Stimulated activated CD4-positive, alpha-beta T cell treated with anti-CD3 and anti-CD28 coated beads, Interleukin-4, amount 100 ng/mL, for 48 hours (primary cell): Measurements from ENCODE around the gene ELOB.
"Not testable (repeated sequence)": the region's sequence is repeated elsewhere in the genome, so short reads cannot be mapped to it uniquely, and the experiment has no call there.

Source experiments
- DNase-seq, 2 donors: peaks; one replicate each; pipeline ENCODE4 v3.0.0-alpha.2; 2020; ENCODE audit warnings: low read depth in 2 of 2

The ELOB gene

DNA sequence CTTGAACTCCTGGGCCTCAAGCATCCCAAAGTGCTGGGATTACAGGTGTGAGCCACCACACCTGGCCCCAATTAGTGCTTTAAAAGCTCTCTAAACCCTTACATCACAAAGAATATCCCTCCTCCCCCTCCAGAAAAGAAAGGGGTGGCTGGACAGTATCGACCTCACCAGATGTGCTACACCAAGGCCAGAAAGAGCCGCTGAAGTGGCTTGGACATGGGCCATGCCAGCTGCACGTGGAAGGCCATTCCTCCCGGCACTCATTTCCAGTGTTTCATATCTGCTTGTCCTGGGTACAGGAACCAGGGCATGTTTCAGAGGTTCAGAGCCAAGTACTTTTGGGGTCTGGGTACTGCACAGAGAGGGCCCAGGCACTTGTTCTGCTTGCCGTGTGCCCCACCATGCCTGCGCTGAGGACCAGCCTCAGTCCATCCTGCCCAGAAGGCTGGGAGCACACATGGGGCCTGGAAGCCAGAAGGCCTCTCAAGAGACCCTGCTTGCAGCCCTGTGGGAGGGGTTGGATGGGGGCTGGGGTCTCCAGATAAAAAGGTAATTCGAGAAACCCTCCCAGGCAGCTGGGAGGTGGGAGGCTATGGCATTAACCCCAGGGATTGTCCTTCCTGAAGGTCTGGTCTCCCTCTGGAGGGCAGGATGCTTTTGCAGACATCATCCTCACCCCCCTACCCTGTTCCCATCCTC, 28.2 kb downstream of the ELOB start:
- DNase-seq, result no peak

DNA sequence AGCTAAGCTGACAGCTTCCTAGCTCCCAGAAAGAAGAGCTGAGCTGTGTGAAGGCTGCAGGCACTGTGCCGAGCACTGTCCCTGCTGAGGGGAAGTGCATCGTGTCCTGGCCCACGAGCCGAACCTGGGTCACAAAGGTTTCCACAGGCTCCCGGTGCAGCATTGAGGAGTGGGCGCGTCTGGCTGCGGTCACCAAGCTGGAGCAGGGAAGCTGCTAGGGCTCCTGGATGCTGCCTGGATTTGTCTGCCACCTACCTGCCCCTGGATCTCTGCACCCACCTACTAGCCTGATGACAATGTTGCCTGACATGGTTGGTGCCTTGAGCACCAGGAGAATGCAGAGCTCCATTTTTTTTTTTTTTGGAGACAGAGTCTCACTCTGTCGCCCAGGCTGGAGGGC, 31.1 kb downstream of the ELOB start:
- DNase-seq, result no peak

DNA sequence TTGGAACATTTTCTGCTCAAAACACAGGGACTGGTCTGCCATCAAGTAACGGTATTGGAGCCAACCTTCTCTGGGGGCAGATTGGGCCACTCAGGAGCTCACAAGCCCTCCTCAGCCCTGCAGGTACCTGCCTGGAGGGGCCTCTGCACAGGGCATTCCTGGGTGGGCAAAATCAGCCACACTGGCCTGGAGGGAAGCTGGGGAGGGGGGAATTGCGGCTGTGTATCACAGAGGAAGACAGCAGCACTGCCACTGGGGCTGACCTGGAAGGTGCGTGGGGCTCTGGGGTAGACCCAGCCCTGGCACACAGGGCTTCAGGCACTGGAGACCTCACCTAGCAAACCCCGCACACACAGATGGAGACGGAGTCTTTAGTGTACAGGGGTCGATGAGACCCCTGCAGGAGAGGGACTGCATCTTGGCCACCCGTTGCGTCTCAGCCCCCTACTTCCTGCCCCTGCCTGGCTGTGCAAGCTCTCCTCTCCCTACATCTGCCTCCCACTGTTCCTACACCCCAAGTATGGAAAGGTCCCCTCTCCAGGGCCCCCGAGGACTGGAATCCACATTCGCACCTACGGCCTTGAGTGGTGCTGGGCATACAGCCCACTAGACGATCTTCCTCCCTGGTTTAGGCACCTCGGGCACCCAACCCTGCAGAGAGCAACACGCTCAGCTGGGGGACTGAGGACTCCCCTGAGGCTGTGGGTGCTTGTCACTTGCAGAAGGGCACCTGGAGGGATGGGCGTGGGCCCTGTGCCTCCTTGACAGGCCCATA, 31.8 kb downstream of the ELOB start:
- no peak for DNase-seq

DNA sequence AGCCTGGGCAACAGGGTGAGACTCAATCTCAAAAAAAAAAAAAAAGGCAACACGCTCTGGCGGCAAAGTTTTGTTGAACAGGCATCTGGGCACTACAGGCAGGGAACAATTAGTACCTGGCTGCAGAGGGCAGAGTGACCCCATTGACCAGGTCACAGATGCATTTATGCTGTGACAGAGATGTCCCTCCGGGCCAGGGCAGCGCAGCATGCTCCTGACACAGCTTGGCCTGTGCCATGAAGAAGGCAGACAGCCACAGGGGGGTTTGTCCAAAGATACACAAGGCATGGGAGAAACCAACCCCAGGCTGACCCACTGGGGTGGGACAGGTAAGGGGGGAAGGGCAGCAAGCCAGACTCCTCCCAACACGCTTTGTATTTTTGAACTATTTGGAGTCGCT, 32.4 kb downstream of the ELOB start:
- DNase-seq, result no peak

DNA sequence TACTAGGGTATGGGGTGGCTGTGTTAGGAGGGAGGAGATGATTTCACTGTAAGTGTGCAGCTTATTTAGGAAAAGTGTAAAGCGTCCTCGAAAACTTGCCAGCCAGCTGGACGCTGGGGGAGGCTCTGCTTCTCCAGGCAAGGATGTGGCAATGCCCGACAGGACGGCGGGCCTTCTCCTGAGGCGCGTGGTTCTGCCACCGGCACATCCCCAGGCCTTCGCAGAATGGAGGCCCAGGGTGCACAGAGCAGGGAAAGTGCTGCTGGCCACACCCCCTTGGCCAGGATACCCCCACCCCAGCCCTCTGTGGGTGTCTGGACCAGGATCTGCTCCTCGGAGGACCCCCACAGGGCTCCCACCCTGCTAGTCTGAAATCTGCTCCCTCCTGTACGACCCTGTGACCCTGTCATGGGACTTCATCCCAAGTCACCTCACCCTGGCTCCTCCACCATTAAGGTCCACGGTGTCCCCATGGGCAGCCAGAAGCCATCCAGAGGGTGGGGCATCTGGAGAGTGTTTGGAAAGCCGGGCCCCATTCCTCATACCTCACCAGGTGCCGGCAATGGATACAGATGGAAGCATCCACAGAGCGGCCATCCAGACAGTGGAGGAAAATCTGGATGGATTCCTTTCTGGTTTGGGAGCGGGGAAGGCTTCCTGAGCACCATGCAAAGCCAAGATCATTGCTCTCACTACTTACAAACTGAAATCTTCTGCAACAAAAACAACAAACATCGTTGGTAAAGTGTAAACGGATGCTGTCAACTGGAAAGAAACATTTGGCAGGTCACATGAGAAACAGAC, 33.9 kb downstream of the ELOB start:
- DNase-seq, result no peak

DNA sequence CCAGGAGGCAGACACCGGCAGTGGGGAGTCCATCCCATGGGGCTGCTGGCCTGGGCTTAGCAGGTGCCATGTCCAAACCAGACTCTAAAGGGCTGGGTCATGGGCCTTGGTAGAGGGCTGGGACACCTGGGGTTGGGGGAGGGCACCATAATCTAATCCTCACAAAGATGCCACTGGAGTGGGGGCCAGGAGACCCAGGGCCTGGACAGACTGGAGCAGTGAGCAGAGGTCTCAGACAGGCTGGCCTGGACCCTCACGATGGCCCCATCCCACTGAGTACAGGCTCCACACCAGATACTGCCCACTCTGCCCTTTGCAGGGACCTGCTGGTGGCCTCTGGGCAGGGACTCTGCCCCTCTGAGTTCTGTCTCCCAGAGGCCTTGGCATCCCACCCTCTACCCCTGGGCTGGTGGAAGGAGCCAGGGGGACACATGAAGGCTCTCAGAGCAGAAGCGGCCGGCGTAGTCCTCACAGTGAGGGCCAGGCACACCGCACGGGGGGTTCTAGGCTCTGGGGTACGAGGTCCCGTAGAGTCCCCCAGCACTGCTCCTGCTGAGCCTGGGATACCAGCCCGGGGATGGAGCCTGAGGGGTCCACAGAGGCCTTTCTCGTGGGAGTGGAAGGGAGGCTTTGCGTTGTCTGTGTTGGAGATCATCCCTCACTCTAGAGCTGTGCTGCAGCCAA, 34.6 kb downstream of the ELOB start:
- DNase-seq, result no peak

DNA sequence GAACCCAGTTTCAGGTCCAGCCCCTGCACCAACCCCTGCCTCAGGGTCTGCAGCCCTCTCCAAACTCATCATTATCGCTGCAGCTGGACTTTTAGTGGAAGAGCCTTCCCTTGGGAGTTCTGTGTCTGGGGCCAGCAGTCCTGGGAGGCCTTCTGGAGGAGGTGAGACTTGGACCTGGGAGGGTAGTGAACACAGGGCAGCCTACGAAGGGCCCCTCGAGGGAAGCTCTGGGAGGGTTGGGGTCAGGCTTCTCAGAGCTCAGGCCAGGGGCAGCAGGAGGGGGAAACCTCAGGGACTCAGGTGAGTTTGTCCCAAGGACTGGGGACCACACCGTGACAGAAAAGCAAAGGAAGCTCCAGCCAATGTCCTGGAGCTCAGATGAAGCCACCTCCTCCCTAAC, 35.9 kb downstream of the ELOB start:
- DNase-seq, result no peak

DNA sequence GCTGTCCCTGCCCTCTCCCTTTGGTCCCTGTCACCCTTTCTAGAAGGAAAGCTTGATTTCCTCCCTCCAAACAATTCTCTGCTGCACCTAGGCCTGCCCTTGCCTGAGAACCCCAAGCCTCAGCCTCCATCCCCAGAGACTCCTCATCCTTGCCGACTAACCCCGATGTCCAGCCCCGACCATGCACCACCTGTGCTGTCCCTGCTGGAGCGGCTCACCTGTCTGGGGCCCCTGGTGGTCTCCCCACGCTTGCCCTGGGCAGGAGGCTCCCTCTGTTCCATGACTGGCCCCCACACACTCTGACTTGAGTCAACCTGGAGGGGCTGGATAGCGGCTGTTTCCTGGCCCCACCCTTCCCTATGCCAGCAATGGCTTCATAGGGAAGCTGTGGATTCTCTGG, 36.6 kb downstream of the ELOB start:
- no peak for DNase-seq

DNA sequence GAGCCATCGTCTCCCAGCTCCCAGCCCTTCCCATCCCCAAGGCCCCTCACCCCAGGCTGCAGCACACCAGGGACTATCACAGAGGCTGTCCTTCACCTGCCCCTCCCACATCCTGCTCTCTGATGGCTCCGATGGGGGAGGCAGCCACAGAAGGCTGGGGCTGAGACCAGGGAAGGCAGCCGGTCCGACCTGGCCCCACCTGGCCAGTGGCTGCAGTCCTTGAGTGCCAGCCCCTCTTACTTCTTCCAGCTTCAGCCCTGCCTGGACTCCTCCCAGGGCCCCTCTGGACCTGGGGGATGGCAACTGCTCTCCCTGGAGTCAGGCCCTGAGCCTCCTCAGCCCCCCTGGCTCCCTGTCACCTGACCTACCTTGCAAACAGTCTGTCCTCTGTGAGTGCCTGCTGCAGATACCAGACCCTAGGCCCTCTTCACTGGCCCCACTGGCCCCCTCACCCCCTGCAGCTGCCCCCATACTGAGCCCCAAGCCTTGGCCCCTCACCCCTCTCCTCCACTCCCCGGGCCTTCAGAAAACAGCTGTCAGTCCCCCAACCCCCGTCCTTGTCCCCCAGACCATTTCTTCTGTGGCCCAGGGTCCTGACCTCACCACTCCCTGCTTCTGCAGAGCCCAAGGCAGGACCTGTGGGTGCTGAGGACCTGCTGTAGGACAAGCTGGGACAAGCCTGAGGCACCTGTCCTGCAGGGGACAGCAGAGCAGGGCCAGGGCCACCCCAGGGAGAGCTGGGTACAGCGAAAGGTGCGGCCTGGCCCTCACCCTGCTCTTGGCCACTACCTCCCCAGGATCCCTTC, 37.3 kb downstream of the ELOB start:
- DNase-seq, result no peak

DNA sequence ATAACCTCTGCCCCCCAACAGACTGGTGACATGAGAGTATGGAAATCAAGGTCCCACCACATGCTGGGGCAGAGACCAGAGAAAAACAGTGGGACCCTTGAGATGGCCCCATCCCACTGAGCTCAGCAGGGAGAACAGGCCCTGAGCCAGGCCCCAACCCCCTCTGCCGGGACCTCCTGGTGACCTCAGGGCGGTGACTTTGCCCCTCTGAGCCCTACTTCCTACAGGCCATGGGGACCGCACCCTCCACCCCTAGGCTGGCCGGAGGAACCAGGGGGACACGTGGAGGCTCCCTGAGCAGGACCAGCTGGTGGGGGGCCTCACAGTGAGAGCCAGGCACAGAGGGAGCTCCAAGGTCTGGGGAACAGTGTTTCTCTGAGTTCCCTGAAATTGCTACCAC, 38.5 kb downstream of the ELOB start:
- no peak for DNase-seq

DNA sequence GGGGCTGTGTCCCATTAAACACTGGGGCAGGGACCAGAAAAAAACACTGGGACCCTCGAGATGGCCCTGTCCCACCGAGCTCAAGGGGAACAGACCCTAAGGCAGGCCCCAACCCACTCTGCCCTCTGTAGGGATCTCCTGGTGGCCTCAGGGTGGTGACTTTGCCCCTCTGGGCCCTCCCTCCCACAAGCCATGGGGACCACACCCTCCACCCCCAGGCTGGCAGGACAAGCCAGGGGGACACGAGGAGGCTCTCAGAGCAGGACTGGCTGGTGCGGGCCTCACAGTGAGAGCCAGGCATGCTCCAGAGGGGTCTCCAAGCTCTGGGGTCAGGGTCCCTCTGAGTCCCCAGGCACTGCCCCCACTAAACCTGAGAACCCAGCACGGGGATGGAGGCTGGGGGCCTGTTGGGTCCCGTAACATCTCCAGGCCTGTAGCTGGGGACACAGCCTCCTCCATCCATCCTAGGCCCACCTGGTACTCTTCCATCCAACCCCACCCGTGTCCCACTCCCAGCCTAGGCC, 39.1 kb downstream of the ELOB start:
- no peak for DNase-seq

DNA sequence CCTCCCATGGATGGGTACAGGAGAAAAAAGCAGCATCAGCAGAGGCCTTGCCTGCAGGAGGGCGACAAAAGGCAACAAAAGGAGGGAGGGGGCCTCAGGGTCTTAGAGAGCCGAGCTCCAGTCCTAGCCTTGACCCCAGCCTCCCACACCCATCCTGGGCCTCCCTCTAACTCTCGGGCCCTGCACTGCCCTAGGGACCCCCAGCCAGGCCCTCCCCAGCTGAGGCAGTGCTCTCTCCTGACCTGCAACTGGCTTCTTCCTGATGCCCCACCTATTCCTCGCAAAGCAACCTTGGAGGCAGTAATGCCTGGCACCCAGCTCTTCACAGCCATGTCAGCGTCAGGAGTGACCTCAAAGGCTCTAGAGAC, 39.9 kb downstream of the ELOB start:
- no peak for DNase-seq

DNA sequence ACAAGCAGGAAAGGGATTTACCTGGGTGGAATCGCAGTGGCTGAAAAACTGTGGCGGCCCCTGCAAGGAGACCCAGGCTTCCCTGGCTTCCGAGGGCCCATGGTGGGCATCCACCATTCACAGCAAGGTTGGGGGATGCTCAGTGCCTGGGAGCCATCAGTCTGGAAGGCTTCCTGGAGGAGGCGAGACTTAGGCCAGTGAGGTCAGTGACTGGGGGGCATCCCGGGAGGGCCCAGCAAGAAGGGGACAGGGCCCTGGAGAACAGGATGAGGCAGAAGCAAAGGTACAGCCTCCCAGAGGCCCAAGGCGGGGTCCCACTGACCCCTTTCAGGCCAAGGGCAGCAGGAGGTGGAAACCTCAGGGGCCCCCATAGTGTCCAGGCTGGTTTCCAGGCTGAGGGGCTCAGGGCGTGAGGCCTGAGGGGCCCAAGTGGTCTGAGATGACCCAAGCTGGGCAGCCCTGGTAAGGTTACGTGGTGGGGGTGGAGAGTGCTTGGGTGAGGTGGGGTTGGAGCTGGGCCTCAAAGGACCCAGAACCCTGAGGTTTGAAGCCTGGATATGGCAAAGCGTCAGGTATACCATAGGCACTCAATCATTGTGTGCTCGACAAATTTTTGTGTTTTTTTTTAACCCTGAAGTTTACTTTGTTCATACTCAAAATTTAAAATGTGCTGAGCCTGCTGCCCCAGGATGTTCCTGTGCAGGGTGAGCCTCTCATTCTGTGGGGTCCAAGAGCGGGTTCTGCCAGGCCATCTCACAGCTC, 40.4 kb downstream of the ELOB start:
- DNase-seq, result no peak

DNA sequence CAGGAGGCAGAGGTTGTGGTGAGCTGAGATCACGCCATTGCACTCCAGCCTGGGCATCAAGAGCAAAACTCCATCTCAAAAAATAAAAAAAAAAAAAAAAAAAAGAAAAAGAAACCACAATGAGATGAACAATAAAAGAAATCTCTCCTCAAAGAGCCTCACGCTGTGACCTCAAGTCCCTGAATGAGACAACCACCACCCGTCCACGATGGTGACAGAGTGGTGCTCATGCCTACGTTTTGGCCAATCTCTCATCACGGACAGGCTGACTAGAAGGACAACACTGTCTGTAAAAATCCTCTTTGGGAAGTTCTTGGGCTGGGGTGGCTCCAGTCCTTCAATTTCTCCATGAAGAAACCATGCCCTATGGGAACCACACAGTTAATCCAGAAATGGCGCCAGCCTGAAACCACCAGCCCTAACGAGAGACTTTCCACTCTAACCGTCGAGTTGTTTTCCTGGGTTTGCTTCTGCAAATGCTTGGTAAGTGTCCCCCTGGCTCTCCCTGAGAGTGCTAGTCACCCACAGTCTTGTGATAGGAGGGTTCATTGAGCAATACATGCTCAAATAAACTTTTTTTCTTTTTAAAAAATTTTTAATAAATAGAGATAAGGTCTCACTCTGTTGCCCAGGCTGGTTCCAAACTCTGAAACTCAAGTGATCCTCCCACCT, 42.1 kb downstream of the ELOB start:
- DNase-seq, result no peak

DNA sequence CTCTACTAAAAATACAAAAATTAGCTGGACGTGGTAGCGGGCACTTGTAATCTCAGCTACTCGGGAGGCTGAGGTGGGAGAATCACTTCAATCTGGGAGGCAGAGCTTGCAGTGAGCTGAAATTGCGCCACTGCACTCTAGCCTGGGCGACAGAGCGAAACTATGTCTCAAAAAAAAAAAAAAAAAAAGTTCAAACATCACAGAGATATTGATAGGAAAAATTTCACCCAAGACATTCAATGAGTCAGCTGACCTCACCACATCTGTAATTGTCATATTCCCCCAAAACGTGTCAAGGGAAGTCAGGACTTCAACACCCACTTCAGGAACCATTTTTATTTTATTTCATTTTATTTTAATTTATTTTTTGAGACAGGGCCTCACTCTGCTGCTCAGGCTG, 49.0 kb downstream of the ELOB start:
- DNase-seq, result no peak

DNA sequence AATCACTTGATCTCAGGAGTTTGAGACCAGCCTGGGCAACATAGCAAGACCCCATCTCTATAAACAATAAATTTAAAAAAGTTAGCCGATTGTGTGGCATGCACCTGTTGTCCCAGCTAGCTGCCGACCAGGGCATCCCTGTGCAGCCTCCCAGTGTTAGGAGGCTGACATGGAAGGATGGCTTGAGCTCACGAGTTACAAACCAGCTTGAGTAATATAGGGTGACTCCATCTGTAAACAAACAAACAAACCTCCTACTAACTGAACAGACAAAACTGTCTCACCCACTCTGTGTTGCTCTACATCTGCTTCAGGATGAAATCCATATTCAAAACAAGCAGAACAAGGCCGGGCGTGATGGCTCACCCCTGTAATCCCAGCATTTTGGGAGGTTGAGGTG, 50.2 kb downstream of the ELOB start:
- DNase-seq, result no peak

DNA sequence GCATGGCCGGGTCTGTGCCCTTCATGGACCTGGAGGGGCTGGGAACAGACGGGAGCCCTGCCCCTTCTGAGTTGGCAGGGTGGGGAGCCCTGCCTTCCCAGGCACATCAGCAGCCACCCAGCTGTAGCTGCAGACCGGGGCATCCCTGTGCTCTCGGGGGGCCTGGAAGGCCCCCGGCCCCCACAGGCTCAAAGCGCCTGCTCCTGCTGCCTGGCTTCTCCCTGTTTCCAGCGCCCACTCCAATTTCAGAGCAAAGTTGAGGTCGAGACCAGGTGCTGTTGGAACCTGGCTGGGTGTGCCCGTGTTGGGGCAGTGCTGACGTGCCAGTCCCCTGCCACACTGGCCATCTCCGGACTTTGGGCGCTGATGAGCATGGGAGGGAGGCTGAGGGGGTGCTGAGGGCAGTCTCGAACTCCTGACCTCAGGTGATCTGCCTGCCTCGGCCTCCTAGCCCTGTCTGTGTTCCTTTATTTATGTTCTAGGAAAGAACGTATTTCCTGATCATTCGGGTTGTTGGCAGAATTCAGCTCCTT, 52.2 kb downstream of the ELOB start:
- DNase-seq, result no peak

DNA sequence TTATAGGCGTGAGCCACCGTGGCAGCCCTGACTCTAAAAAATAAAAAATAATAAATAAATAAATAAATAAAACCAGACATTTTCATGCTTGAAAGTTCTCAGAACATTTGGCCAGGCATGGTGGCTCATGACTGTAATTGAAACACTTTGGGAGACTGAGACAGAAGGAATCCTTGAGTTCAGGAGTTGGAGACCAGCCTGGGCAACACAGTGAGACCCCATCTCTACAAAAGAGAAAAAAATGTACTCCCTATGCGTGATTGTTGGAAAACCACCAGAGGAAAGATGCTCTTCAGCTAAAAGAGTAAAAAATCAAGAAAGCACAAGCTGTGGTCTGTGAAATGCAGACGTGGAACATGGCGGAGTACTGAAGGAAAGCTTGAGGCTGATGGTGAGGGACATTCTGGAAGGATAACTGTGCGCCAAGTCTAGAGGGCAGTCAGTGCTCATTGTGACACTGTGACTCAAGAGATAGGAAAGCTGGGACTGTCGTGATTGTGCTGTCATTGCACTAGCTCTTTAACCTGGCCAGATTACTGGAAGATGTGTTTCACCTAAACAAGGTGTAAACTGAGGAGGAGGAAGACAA, 52.9 kb downstream of the ELOB start:
- no peak for DNase-seq

DNA sequence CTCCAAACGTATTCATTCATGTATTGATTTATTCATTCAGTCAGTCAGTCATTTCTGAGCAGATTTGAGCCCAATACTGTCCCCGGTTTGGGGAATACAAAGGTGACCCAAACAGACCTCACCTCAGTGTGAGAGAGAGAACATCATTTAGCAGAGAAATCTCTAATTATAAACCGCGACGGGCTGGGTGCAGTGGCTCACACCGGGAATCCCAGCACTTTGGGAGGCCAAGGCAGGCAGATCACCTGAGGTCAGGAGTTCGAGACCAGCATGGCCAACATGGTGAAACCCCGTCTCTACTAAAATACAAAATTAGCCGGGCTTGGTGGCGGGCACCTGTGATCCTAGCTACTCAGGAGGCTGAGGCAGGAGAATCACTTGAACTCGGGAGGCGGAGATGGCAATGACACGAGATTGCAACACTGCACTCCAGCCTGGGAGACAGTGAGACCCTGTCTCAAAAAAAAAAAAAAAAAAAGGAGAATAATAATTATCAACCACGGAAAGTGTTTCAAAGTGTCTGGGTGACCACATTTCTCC, 55.4 kb downstream of the ELOB start:
- not testable (repeated sequence) for DNase-seq
